HFFc6 (cell line): Measurements from ENCODE around the gene SLC28A3. TPM values are rescaled to one million over a fixed set of nuclear protein-coding genes. Genes with fewer than 3 reads are reported as not detected.
A peak's percentile ranks its signal among the peaks of the same experiment; 100 is the strongest.

ENCODE experiments used
- DNase-seq: peaks from one replicate; pipeline ENCODE4 v3.0.0-alpha.2; 2018
- H3K27ac Mint-ChIP-seq: 2 replicates; pipeline ENCODE4 v1.8.0; 2020; ENCODE audit warnings: mild to moderate bottlenecking, mixed read lengths
- H3K27me3 Mint-ChIP-seq: 2 replicates; pipeline ENCODE4 v1.8.0; 2021; ENCODE audit warnings: mild to moderate bottlenecking, moderate library complexity, mixed read lengths; ENCODE audit not compliant: insufficient read depth
- H3K36me3 Mint-ChIP-seq: 2 replicates; pipeline ENCODE4 v1.8.0; 2021; ENCODE audit warnings: low read depth, mixed read lengths
- H3K4me1 Mint-ChIP-seq: 2 replicates; pipeline ENCODE4 v1.8.0; 2020; ENCODE audit warnings: low read depth, mixed read lengths
- H3K4me3 Mint-ChIP-seq: 2 replicates; pipeline ENCODE4 v1.8.0; 2020; ENCODE audit warnings: mild to moderate bottlenecking, moderate library complexity, mixed read lengths
- H3K9me3 Mint-ChIP-seq: 2 replicates; pipeline ENCODE4 v1.8.0; 2020; ENCODE audit warnings: mild to moderate bottlenecking, mixed read lengths
- CTCF ChIP-seq: fragments of 200-600 bp; sonication (generic); IDR thresholded peaks from 2 replicates; pipeline ENCODE4 v1.5.0; 2021; ENCODE audit warnings: antibody characterized with exemption, mild to moderate bottlenecking
- total RNA-seq, 6 experiments: library from RNA; stranded (reverse); fragmentation: NEBNext Ultra II Directional; extraction: Animal tissue kit (Norgen Biotek cat#: 25700); gene quantifications; 2 replicates in 1 of 6; 3 replicates in 5 of 6; pipeline ENCODE4 v1.2.3, GENCODE V29; 2021

Gene SLC28A3
- total RNA-seq, 6 experiments from 2014 or later = 0.43 to 0.64 (median 0.54) TPM

- no peaks in the 10 kb centered on the region; the same call in 1 of the 2 replicates for H3K27me3 Mint-ChIP-seq
- DNase-seq = no peak
- H3K36me3 Mint-ChIP-seq = no peaks in the 10 kb centered on the region
- no peaks in the 10 kb centered on the region for H3K9me3 Mint-ChIP-seq
- TF ChIP-seq CTCF = no peak
- no peaks in the 10 kb centered on the region for H3K4me1 Mint-ChIP-seq
- H3K27ac Mint-ChIP-seq = no peak overlapping the region
- no peak overlapping the region for H3K4me3 Mint-ChIP-seq
These were observed 21.1 kb upstream of the SLC28A3 start for GRCh38 chr9:84361645-84362044.

DNA sequence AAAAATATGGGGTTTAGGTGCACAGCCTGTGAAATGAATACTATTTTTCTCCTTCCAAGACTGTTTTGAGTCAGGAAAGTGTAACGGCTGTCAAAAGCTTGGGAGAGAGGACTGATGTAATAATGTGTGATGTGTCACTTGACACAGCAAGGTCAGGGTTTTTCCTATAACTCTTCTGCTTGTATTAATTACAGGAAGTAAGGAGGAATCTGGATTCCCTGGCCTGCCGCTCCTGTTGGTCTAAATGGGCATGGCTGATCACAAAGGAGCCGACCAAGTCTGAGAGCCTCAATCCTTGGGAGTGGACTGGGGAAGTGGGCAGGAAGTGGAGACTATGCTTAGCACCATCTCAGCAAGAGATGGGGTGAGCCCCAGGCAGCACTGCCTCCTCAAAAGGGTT lies 16.7 kb upstream of the SLC28A3 start:
- H3K27ac Mint-ChIP-seq = no peak overlapping the region
- H3K4me1 Mint-ChIP-seq = no peaks in the 10 kb centered on the region

DNA sequence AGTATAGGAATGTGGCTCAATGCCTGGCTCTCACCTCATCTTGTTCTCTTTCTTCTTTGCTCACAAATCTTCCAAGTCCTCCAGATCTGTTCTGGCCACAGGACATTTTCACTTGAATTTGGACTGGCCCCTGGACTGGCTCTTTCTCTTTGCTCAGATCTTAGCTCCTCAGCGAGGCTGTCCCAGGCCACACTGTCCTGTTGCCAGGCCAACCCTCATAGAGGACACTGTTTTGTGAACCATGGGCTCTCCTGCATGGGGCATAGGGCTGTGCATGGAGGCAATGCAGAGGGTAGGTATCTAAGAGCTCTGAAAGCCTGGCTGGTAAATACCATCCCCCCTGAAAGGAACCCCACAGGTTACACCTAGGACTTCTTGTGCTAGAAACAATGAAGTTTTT lies 13.5 kb upstream of the SLC28A3 start:
- TF ChIP-seq CTCF = no peak

More for the DNA sequence above, 16.7 kb upstream of the SLC28A3 start:
- Mint-ChIP-seq H3K9me3 (no peaks in the 10 kb centered on the region), H3K27me3 (peaks cover 1% of the 10 kb centered on the region; the same call in 1 of the 2 replicates), H3K36me3 (no peaks in the 10 kb centered on the region), H3K4me3 (no peak overlapping the region)
- DNase-seq = no peak
- TF ChIP-seq CTCF = no peak

DNA sequence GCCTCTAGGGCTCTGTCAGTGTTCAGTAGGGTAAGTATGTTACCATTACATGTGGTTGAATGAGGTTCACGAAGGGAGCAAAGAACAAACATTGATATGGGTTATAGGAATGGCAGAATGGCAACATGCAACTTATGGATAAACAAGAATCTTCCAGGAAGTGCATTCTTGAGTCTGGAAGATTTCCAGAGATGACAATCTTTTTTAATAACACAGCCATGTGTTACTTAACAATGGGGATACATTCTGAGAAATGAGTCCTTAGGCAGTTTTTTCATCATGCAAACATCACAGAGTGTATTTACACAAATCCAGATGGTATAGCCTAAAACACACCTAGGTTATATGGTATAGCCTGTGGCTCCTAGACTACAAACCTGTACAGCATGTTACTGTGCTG lies 9.1 kb upstream of the SLC28A3 start:
- H3K36me3 Mint-ChIP-seq = peaks cover 6% of the 10 kb centered on the region; the same call in 1 of the 2 replicates
- no peak for TF ChIP-seq CTCF
- H3K9me3 Mint-ChIP-seq = peaks cover 8% of the 10 kb centered on the region
- H3K4me1 Mint-ChIP-seq = no peaks in the 10 kb centered on the region
- H3K4me3 Mint-ChIP-seq = no peak overlapping the region
- DNase-seq = no peak
- H3K27me3 Mint-ChIP-seq = peaks cover 13% of the 10 kb centered on the region
- no peak overlapping the region for H3K27ac Mint-ChIP-seq

More for the DNA sequence above, 13.5 kb upstream of the SLC28A3 start:
- H3K4me3 Mint-ChIP-seq = no peak overlapping the region
- H3K36me3 Mint-ChIP-seq = peaks cover 2% of the 10 kb centered on the region; the same call in 1 of the 2 replicates
- H3K27ac Mint-ChIP-seq = no peak overlapping the region
- H3K4me1 Mint-ChIP-seq = no peaks in the 10 kb centered on the region
- peaks cover 2% of the 10 kb centered on the region for H3K9me3 Mint-ChIP-seq
- peaks cover 4% of the 10 kb centered on the region for H3K27me3 Mint-ChIP-seq
- no peak for DNase-seq

DNA sequence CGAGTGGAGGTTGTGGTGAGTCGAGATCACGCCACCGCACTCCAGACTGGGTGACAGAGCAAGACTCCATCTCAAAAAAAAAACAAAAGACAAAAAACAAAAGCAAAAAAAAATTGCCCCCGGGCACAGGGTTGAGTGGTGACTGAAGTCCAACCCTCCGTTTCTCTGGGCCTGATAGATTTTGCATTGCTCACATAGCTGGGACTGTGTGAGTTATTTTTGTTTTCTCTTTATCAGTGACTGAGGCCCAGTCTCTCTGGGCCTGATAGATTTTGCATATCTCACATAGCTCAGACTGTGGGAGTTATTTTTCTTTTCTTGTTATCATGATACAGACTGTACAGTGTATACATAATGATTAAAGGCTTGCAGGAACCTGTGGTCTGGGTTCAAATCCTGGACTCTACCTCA lies 2.6 kb upstream of the SLC28A3 start:
- peak; percentile 5 for DNase-seq
- H3K36me3 Mint-ChIP-seq = no peaks in the 10 kb centered on the region

More for the DNA sequence above, 2.6 kb upstream of the SLC28A3 start:
- Mint-ChIP-seq H3K4me3 (no peak overlapping the region), H3K9me3 (no peaks in the 10 kb centered on the region), H3K4me1 (no peaks in the 10 kb centered on the region), H3K27me3 (peaks cover 8% of the 10 kb centered on the region), H3K27ac (no peak overlapping the region)
- TF ChIP-seq CTCF = no peak
